ENCODE data around the gene INTS7. TPM values are rescaled to one million over a fixed set of nuclear protein-coding genes. Genes with fewer than 3 reads are reported as not detected.

INTS7 gene
- total RNA-seq, 2 donors from 2014 or later: 27.6 to 32.8 TPM

- H3K4me1 ChIP-seq (ENCODE audit: control insufficient read depth, insufficient read depth, low read length): peaks cover 7% of the 10 kb centered on the region
- TF ChIP-seq CTCF (conservative IDR thresholded peaks at IDR 0.05): no peak
- H3K4me3 ChIP-seq (ENCODE audit: low read length): no peak overlapping the region
- WGBS, 2 experiments (ENCODE audit: insufficient coverage in 1 of 2, insufficient read length in 1 of 2): 65 to 74% methylated on average over 3 of the region's 3 CpGs
- Mint-ChIP-seq H3K27ac (peak overlapping the region; percentile 89), H3K4me3 (no peak overlapping the region), H3K4me1 (peaks cover 27% of the 10 kb centered on the region), H3K9me3 (peaks cover 3% of the 10 kb centered on the region), H3K27me3 (ENCODE audit: insufficient read depth) (peaks cover 1% of the 10 kb centered on the region), H3K36me3 (ENCODE audit: low read depth) (no peaks in the 10 kb centered on the region)
- H3K27ac ChIP-seq (ENCODE audit: low read depth, low read length): no peak overlapping the region
- peak; percentile 84 for DNase-seq
- H3K27me3 ChIP-seq (ENCODE audit: control insufficient read depth, insufficient read depth, low read length, poor library complexity, severe bottlenecking): no peaks in the 10 kb centered on the region
- H3K36me3 ChIP-seq (ENCODE audit: control insufficient read depth, insufficient read depth, low read length): no peaks in the 10 kb centered on the region
- peaks cover 1% of the 10 kb centered on the region for H3K9me3 ChIP-seq (ENCODE audit: control insufficient read depth, low read length)
- H3K9ac ChIP-seq (ENCODE audit: extremely low read depth, low read length, poor library complexity, severe bottlenecking): no peak overlapping the region
These were observed 140.1 kb downstream of the INTS7 start for GRCh38 chr1:211895126-211895759.

GRCh38 chr1:211894312-211894711, 141.0 kb downstream of the INTS7 start:
- Mint-ChIP-seq H3K9me3 (peaks cover 7% of the 10 kb centered on the region), H3K4me1 (peaks cover 27% of the 10 kb centered on the region), H3K27me3 (ENCODE audit: insufficient read depth) (peaks cover 8% of the 10 kb centered on the region), H3K27ac (no peak overlapping the region), H3K36me3 (ENCODE audit: low read depth) (no peaks in the 10 kb centered on the region), H3K4me3 (no peak overlapping the region)
- peaks cover 7% of the 10 kb centered on the region for H3K4me1 ChIP-seq (ENCODE audit: control insufficient read depth, insufficient read depth, low read length)
- H3K4me3 ChIP-seq (ENCODE audit: low read length): no peak overlapping the region
- no peaks in the 10 kb centered on the region for H3K36me3 ChIP-seq (ENCODE audit: control insufficient read depth, insufficient read depth, low read length)
- peaks cover 5% of the 10 kb centered on the region for H3K9me3 ChIP-seq (ENCODE audit: control insufficient read depth, low read length)
- H3K27me3 ChIP-seq (ENCODE audit: control insufficient read depth, insufficient read depth, low read length, poor library complexity, severe bottlenecking): no peaks in the 10 kb centered on the region
- no peak overlapping the region for H3K9ac ChIP-seq (ENCODE audit: extremely low read depth, low read length, poor library complexity, severe bottlenecking)
- no peak for TF ChIP-seq CTCF (conservative IDR thresholded peaks at IDR 0.05)
- no peak overlapping the region for H3K27ac ChIP-seq (ENCODE audit: low read depth, low read length)
- WGBS, 2 experiments (ENCODE audit: insufficient coverage in 1 of 2, insufficient read length in 1 of 2): 81 to 93% methylated on average over 2 to 5 of the region's 5 CpGs
- no peak for DNase-seq

- H3K27ac Mint-ChIP-seq: no peak overlapping the region
- Histone ChIP-seq H3K27me3 (ENCODE audit: control insufficient read depth, insufficient read depth, low read length, poor library complexity, severe bottlenecking) (no peaks in the 10 kb centered on the region), H3K9me3 (ENCODE audit: control insufficient read depth, low read length) (peaks cover 5% of the 10 kb centered on the region), H3K27ac (ENCODE audit: low read depth, low read length) (no peak overlapping the region), H3K9ac (ENCODE audit: extremely low read depth, low read length, poor library complexity, severe bottlenecking) (no peak overlapping the region), H3K4me3 (ENCODE audit: low read length) (no peak overlapping the region), H3K4me1 (ENCODE audit: control insufficient read depth, insufficient read depth, low read length) (peaks cover 7% of the 10 kb centered on the region), H3K36me3 (ENCODE audit: control insufficient read depth, insufficient read depth, low read length) (no peaks in the 10 kb centered on the region)
- no peak overlapping the region for H3K4me3 Mint-ChIP-seq
- TF ChIP-seq CTCF (conservative IDR thresholded peaks at IDR 0.05): no peak
- H3K9me3 Mint-ChIP-seq: peaks cover 7% of the 10 kb centered on the region
- WGBS, 2 experiments (ENCODE audit: insufficient coverage in 1 of 2, insufficient read length in 1 of 2): 79 to 93% methylated on average over 3 to 5 of the region's 5 CpGs
- peaks cover 8% of the 10 kb centered on the region for H3K27me3 Mint-ChIP-seq (ENCODE audit: insufficient read depth)
- DNase-seq: no peak
- no peaks in the 10 kb centered on the region for H3K36me3 Mint-ChIP-seq (ENCODE audit: low read depth)
- peaks cover 30% of the 10 kb centered on the region for H3K4me1 Mint-ChIP-seq
These were observed 142.1 kb downstream of the INTS7 start for GRCh38 chr1:211893260-211893659.

Measured in endodermal cell (in vitro differentiated cells).